Caco-2 (cell line): Measurements from ENCODE around the gene SNCB. TPM values are rescaled to one million over a fixed set of nuclear protein-coding genes. Genes with fewer than 3 reads are reported as not detected.

Experiments used
- BruUV-seq: library from RNA; stranded (reverse); fragments of 400-500 nt; replicated peaks from 2 replicates; lab custom pipeline; 2021; lab: Mats Ljungman, UMichigan
- CTCF ChIA-PET: fragments of 300-600 bp; sonication (Branson Sonifier 250); formaldehyde crosslinking; loops from one replicate; lab custom pipeline; 2022; ENCODE audit warnings: antibody characterized with exemption; lab: Charles Lee
- POLR2A ChIA-PET: fragments of 300-600 bp; sonication (Branson Sonifier 250); formaldehyde crosslinking; loops from one replicate; lab custom pipeline; 2022; ENCODE audit warnings: antibody characterized with exemption; lab: Charles Lee
- DNase-seq, 2 experiments: peaks; one replicate each; pipeline versions ENCODE4 v3.0.0 to v3.0.0-alpha.2; 2020 to 2022
- H3K27me3 ChIP-seq: replicated peaks from 2 replicates; pipeline ENCODE4 v1.6.0; 2011; ENCODE audit warnings: low read length; ENCODE audit not compliant: control insufficient read depth, insufficient read depth
- H3K36me3 ChIP-seq: 2 replicates; pipeline ENCODE4 v1.5.1; 2011; ENCODE audit warnings: low read length; ENCODE audit not compliant: control insufficient read depth, insufficient read depth
- H3K4me1 ChIP-seq: fragments of 250-450 bp; sonication (Bioruptor Pico); 2 replicates; pipeline ENCODE4 v1.5.1; 2020; ENCODE audit warnings: mild to moderate bottlenecking
- H3K4me3 ChIP-seq: 2 replicates; pipeline ENCODE4 v1.5.1; 2011; ENCODE audit warnings: low read depth, mild to moderate bottlenecking, control low read depth, low read length
- H3K9me3 ChIP-seq: fragments of 250-450 bp; sonication (Bioruptor Pico); 2 replicates; pipeline ENCODE4 v1.5.1; 2020; ENCODE audit warnings: mild to moderate bottlenecking, moderate library complexity
- H3K27ac Mint-ChIP-seq: one replicate; pipeline ENCODE4 v1.8.0; 2022; ENCODE audit warnings: mixed read lengths; ENCODE audit not compliant: unreplicated experiment
- H3K27me3 Mint-ChIP-seq: one replicate; pipeline ENCODE4 v1.8.0; 2022; ENCODE audit warnings: mixed read lengths; ENCODE audit not compliant: insufficient read depth, unreplicated experiment
- H3K36me3 Mint-ChIP-seq: one replicate; pipeline ENCODE4 v1.8.0; 2022; ENCODE audit warnings: mild to moderate bottlenecking, mixed read lengths; ENCODE audit not compliant: insufficient read depth, unreplicated experiment
- H3K4me1 Mint-ChIP-seq: one replicate; pipeline ENCODE4 v1.8.0; 2022; ENCODE audit warnings: low read depth, mixed read lengths; ENCODE audit not compliant: unreplicated experiment
- H3K4me3 Mint-ChIP-seq: one replicate; pipeline ENCODE4 v1.8.0; 2022; ENCODE audit warnings: mild to moderate bottlenecking, moderate library complexity, mixed read lengths; ENCODE audit not compliant: unreplicated experiment
- H3K9me3 Mint-ChIP-seq: one replicate; pipeline ENCODE4 v1.8.0; 2022; ENCODE audit warnings: mixed read lengths; ENCODE audit not compliant: unreplicated experiment
- CTCF ChIP-seq, 2 experiments: fragments of 200-600 bp in 1 of 2; IDR thresholded peaks; 1 replicate in 1 of 2; 2 replicates in 1 of 2; pipeline versions ENCODE4 v1.5.1 to v1.8.0; 2011 to 2022; ENCODE audit warnings: antibody characterized with exemption in 1 of 2, control low read depth in 1 of 2, inconsistent platforms in 1 of 2, low read depth in 1 of 2, low read length in 1 of 2, mild to moderate bottlenecking in 1 of 2, moderate library complexity in 1 of 2; ENCODE audit not compliant: insufficient read depth in 1 of 2, severe bottlenecking in 1 of 2, unreplicated experiment in 1 of 2
- intact Hi-C: fragments of 100-400 bp; cut with micrococcal nuclease; formaldehyde crosslinking; loops from one replicate; pipeline ENCODE4 v1.10.0; 2022; ENCODE audit not compliant: unreplicated experiment
- microRNA-seq: library from miRNA; unstranded; fragments of <30 nt; microRNA quantifications from one replicate; pipeline ENCODE4 v1.2.0, GENCODE V29; 2022
- total RNA-seq: library from RNA; stranded (reverse); gene quantifications from 2 replicates; pipeline ENCODE4 v1.2.3, GENCODE V29; 2022

SNCB gene
- total RNA-seq, 1 experiment from 2014 or later, result not detected

DNA sequence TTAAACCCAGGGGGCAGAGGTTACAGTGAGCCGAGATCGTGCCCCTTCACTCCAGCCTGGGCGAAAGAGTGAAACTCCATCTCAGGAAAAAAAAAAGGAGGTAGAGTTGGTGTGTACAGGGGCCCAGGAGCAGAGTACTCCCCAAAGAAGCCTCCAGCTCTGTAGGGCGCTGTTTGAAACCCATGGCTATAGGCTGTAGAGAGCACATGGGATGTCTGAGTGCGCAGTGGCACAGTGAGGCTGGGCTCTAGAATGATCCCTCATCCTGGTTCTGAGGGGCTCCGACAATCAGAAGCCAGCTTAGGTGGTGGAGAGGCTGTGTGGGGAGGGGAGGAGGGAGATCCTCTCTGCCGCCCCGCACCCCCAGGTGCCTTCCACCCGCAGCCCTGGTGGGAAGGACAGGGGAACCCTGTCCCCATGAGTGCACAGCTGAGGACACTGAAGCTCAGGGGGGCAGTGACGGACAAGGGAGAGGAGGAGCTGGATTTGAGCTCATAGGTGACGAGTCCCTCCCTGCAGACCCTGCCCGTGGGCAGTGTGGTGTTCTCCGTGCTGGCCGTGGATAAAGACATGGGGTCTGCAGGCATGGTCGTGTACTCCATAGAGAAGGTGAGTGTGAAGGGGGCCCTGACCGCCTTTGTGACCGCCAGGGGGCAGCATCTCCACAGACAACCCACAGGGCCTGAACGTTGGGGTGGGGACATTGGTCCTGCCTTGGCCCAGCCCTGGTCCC, 56.6 kb downstream of the SNCB start:
- H3K4me3 Mint-ChIP-seq, result no peak overlapping the region
- Histone ChIP-seq H3K36me3 (no peaks in the 10 kb centered on the region), H3K4me3 (no peak overlapping the region), H3K9me3 (no peaks in the 10 kb centered on the region), H3K27me3 (no peaks in the 10 kb centered on the region), H3K4me1 (no peaks in the 10 kb centered on the region)
- TF ChIP-seq CTCF (IDR thresholded peaks at IDR 0.05; ENCODE audit: insufficient read depth in 1 of 2, low read depth in 1 of 2, low read length in 1 of 2, severe bottlenecking in 1 of 2, unreplicated experiment in 1 of 2), result peak; percentile 80 to 83
- intact Hi-C loops, result loop anchor here (1.0 kb wide), 1 partner anchor 46 kb away; no protein-coding TSS in a partner anchor
- no peaks in the 10 kb centered on the region for H3K9me3 Mint-ChIP-seq
- H3K36me3 Mint-ChIP-seq, result no peaks in the 10 kb centered on the region
- H3K27ac Mint-ChIP-seq, result no peak overlapping the region
- H3K4me1 Mint-ChIP-seq, result peaks cover 6% of the 10 kb centered on the region
- H3K27me3 Mint-ChIP-seq, result peaks cover 3% of the 10 kb centered on the region
- peak; percentile 60 to 75 for DNase-seq
- CTCF ChIA-PET, result interaction anchor here (0.5 to 0.6 kb wide), 3 partner anchors 30 to 844 kb away, joined by 3 to 5 read pairs (median 3); no protein-coding TSS in a partner anchor
- POLR2A ChIA-PET, result interaction anchor here (0.9 kb wide), 1 partner anchor 157 kb away, joined by 3 read pairs; the partner anchor contains the start of gene CLTB
- BruUV-seq, result no TSS peak

Small RNA genes lying within 50 kb of the gene (microRNA-seq; reads per million reads assigned to microRNA genes)
- gene MIR4281, result not detected

Other genes starting within 250 kb of the SNCB start
- gene NOP16, start 241.9 kb downstream of the SNCB start, total RNA-seq, result 48.0 and 56.4 TPM in 2 replicates
- 110 and 118 TPM in 2 replicates for gene HIGD2A, start 241.8 kb downstream of the SNCB start, total RNA-seq
- gene CLTB, start 214.0 kb downstream of the SNCB start, total RNA-seq, result 78.9 and 80.0 TPM in 2 replicates
- 55.5 and 57.9 TPM in 2 replicates for gene FAF2, start 182.1 kb downstream of the SNCB start, total RNA-seq
- gene RNF44, start 93.1 kb downstream of the SNCB start, total RNA-seq, result 84.2 and 90.8 TPM in 2 replicates
- gene CDHR2, start 81.2 kb downstream of the SNCB start, total RNA-seq, result 0.19 and 0.59 TPM in 2 replicates
- gene GPRIN1, start 20.4 kb downstream of the SNCB start, total RNA-seq, result 3.9 and 5.2 TPM in 2 replicates
- gene EIF4E1B, start 141 bp upstream of the SNCB start, total RNA-seq, result not detected in 2 replicates
- gene TSPAN17, start 16.9 kb upstream of the SNCB start, total RNA-seq, result 19.6 and 20.5 TPM in 2 replicates
- 0.14 TPM in 1 of 2 replicates, not detected in the other for gene UNC5A, start 180.0 kb upstream of the SNCB start, total RNA-seq